SK-N-SH (cell line): ENCODE data around the gene TMEM115. TPM values are rescaled to one million over a fixed set of nuclear protein-coding genes. Genes with fewer than 3 reads are reported as not detected.

Experiments
- CTCF ChIA-PET: fragments of 300-600, 350-600 bp; formaldehyde crosslinking; extraction: SDS; loops from one replicate; lab custom pipeline; 2021; lab: Yijun Ruan, JAX
- POLR2A ChIA-PET: fragments of 350-600 bp; sonication (Branson Sonifier 250); formaldehyde crosslinking; extraction: SDS; loops from one replicate; lab custom pipeline; 2020; ENCODE audit warnings: antibody characterized with exemption, inconsistent platforms; lab: Yijun Ruan, JAX
- DNase-seq: peaks from one replicate; pipeline ENCODE4 v3.0.0; 2012
- H2AFZ ChIP-seq: fragments of 200-600 bp; sonication (generic); 2 replicates; pipeline ENCODE4 v1.8.1; 2016; ENCODE audit warnings: antibody characterized with exemption, mild to moderate bottlenecking, low read depth
- H3F3A ChIP-seq: fragments of 200-600 bp; sonication (generic); replicated peaks from 2 replicates; pipeline ENCODE3; 2016; ENCODE audit warnings: antibody characterized with exemption, mild to moderate bottlenecking; ENCODE audit not compliant: insufficient read depth
- H3K27ac ChIP-seq, 2 experiments: fragments of 200-500 bp in 1 of 2; fragments of 200-600 bp in 1 of 2; sonication (Bioruptor generic) in 1 of 2; sonication (generic), shearing (Covaris generic) in 1 of 2; 2 replicates each; pipeline versions ENCODE4 v1.5.1 to v1.6.1; 2014 to 2016; ENCODE audit warnings: low read depth in 2 of 2, inconsistent platforms in 1 of 2, low read length in 1 of 2, mild to moderate bottlenecking in 1 of 2, mixed read lengths in 1 of 2
- H3K27me3 ChIP-seq: fragments of 200-600 bp; sonication (generic), shearing (Covaris generic); 2 replicates; pipeline ENCODE4 v1.6.1; 2016; ENCODE audit warnings: mixed run types; ENCODE audit not compliant: insufficient read depth
- H3K36me3 ChIP-seq, 2 experiments: fragments of 200-500 bp in 1 of 2; fragments of 200-600 bp in 1 of 2; sonication (Bioruptor generic) in 1 of 2; sonication (generic) in 1 of 2; replicated peaks in 1 of 2; 2 replicates each; pipeline versions ENCODE3 to v1.5.1; 2014 to 2016; ENCODE audit warnings: low read length in 1 of 2, mild to moderate bottlenecking in 1 of 2; ENCODE audit not compliant: insufficient read depth in 2 of 2, control insufficient read depth in 1 of 2
- H3K4me1 ChIP-seq, 2 experiments: fragments of 200-500 bp in 1 of 2; fragments of 200-600 bp in 1 of 2; sonication (Bioruptor generic) in 1 of 2; sonication (generic), shearing (Covaris generic) in 1 of 2; 2 replicates each; pipeline versions ENCODE4 v1.5.1 to v1.6.1; 2014 to 2016; ENCODE audit warnings: low read depth in 1 of 2, low read length in 1 of 2, mixed run types in 1 of 2; ENCODE audit not compliant: insufficient read depth in 2 of 2, control insufficient read depth in 1 of 2
- H3K4me2 ChIP-seq: fragments of 200-600 bp; sonication (generic), shearing (Covaris generic); 2 replicates; pipeline ENCODE4 v1.6.1; 2017; ENCODE audit warnings: mixed run types
- H3K4me3 ChIP-seq, 2 experiments: fragments of 200-500 bp in 1 of 2; fragments of 200-600 bp in 1 of 2; sonication (Bioruptor generic) in 1 of 2; sonication (generic), shearing (Covaris generic) in 1 of 2; 2 replicates each; pipeline versions ENCODE4 v1.5.1 to v1.8.1; 2014 to 2016; ENCODE audit warnings: low read depth in 2 of 2, inconsistent platforms in 1 of 2, low read length in 1 of 2, mild to moderate bottlenecking in 1 of 2, mixed read lengths in 1 of 2, moderate library complexity in 1 of 2
- H3K79me2 ChIP-seq: fragments of 200-600 bp; sonication (generic); 2 replicates; pipeline ENCODE4 v1.8.1; 2017; ENCODE audit warnings: mild to moderate bottlenecking; ENCODE audit not compliant: insufficient read depth
- H3K9ac ChIP-seq: fragments of 200-600 bp; sonication (generic); 2 replicates; pipeline ENCODE4 v1.6.1; 2017; ENCODE audit warnings: mixed run types
- H3K9me2 ChIP-seq: fragments of 200-600 bp; sonication (generic); 2 replicates; pipeline ENCODE4 v1.6.1; 2017; ENCODE audit warnings: mixed run types
- H3K9me3 ChIP-seq: fragments of 200-600 bp; sonication (generic); 2 replicates; pipeline ENCODE4 v1.6.1; 2017; ENCODE audit warnings: mixed run types, mild to moderate bottlenecking, moderate library complexity
- H4K20me1 ChIP-seq: fragments of 200-600 bp; sonication (generic); 2 replicates; pipeline ENCODE4 v1.6.1; 2017; ENCODE audit warnings: mild to moderate bottlenecking, mixed run types; ENCODE audit not compliant: insufficient read depth
- CHD2 ChIP-seq: fragments of 150-350 bp; IDR thresholded peaks from 2 replicates; pipeline ENCODE4 v1.6.1; 2018; ENCODE audit warnings: low read length; ENCODE audit not compliant: partially characterized antibody
- EP300 ChIP-seq, 2 experiments: IDR thresholded peaks; 2 replicates each; pipeline versions ENCODE4 v1.4.0 to v1.6.1; 2012; ENCODE audit warnings: borderline replicate concordance in 1 of 2, low read depth in 1 of 2, low read length in 1 of 2
- EZH2phosphoT487 ChIP-seq: fragments of 200-600 bp; sonication (generic); IDR thresholded peaks from 2 replicates; pipeline ENCODE4 v1.6.1; 2017; ENCODE audit warnings: low read depth, mixed run types, mild to moderate bottlenecking, antibody characterized with exemption, moderate library complexity, borderline replicate concordance
- FOXJ3 ChIP-seq: sonication (generic); formaldehyde crosslinking; IDR thresholded peaks from 2 replicates; pipeline ENCODE4 v1.5.1; 2020; ENCODE audit warnings: mild to moderate bottlenecking, missing genetic modification reagents
- FOXM1 ChIP-seq: IDR thresholded peaks from 2 replicates; pipeline ENCODE4 v1.4.0; 2012; ENCODE audit warnings: low read depth, mild to moderate bottlenecking
- GATA2 ChIP-seq: sonication (generic); formaldehyde crosslinking; IDR thresholded peaks from 2 replicates; pipeline ENCODE4 v1.5.0; 2020; ENCODE audit warnings: mild to moderate bottlenecking, missing genetic modification reagents
- JUND ChIP-seq: IDR thresholded peaks from 2 replicates; pipeline ENCODE4 v1.4.0; 2012
- NRF1 ChIP-seq: IDR thresholded peaks from 2 replicates; pipeline ENCODE4 v1.6.1; 2012; ENCODE audit warnings: low read depth, mild to moderate bottlenecking, low read length
- PBX3 ChIP-seq: IDR thresholded peaks from 2 replicates; pipeline ENCODE4; 2012
- POLR2AphosphoS5 ChIP-seq: IDR thresholded peaks from 2 replicates; pipeline ENCODE4 v1.6.1; 2012; ENCODE audit warnings: low read depth, low read length
- RAD21 ChIP-seq: IDR thresholded peaks from 2 replicates; pipeline ENCODE4 v1.6.1; 2012; ENCODE audit warnings: mild to moderate bottlenecking, low read length
- RCOR1 ChIP-seq: fragments of 150-350 bp; IDR thresholded peaks from 2 replicates; pipeline ENCODE4 v1.6.1; 2017; ENCODE audit warnings: antibody characterized with exemption, low read length
- RXRA ChIP-seq: IDR thresholded peaks from 2 replicates; pipeline ENCODE4 v1.4.0; 2012; ENCODE audit warnings: low read depth, mild to moderate bottlenecking, borderline replicate concordance
- TAF1 ChIP-seq: IDR thresholded peaks from 2 replicates; pipeline ENCODE4 v1.6.1; 2012; ENCODE audit warnings: low read depth, mild to moderate bottlenecking, low read length, moderate library complexity, borderline replicate concordance
- TCF12 ChIP-seq: IDR thresholded peaks from 2 replicates; pipeline ENCODE4 v1.4.0; 2012
- USF1 ChIP-seq: IDR thresholded peaks from 2 replicates; pipeline ENCODE4 v1.4.0; 2012; ENCODE audit warnings: low read depth, borderline replicate concordance
- WGBS: methylation state at CpG from one replicate; pipeline ENCODE4 v1.1.6; 2017; ENCODE audit warnings: low lambda C conversion rate; 5-methylcytosine and 5-hydroxymethylcytosine counted together
- polyA plus RNA-seq, 3 experiments: library from polyadenylated mRNA; depleted of rRNA; stranded (reverse); fragments of >200 nt; gene quantifications; 2 replicates each; pipeline ENCODE4 v1.2.3, GENCODE V29; 2012
- TF ChIP-seq, protein P1 (sequence below): IDR thresholded peaks from 2 replicates; pipeline ENCODE4 v1.6.1; 2012; ENCODE audit warnings: mild to moderate bottlenecking, low read depth, low read length, moderate library complexity

TMEM115 gene
- polyA plus RNA-seq, 1 of the 3 experiments (the other 2 are of a cell fraction): 47.8 TPM

- Histone ChIP-seq H3K4me1 (peaks cover 0 to 30% of the 10 kb centered on the region in 2 experiments; a peak in 2 of 4 replicates), H3K4me2 (no peak overlapping the region), H3K27me3 (no peaks in the 10 kb centered on the region), H3K9me3 (no peaks in the 10 kb centered on the region), H3K9me2 (no peaks in the 10 kb centered on the region), H3F3A (peaks cover 26% of the 10 kb centered on the region), H3K79me2 (peaks cover 31% of the 10 kb centered on the region), H3K9ac (no peak overlapping the region), H2AFZ (no peak overlapping the region), H4K20me1 (no peaks in the 10 kb centered on the region), H3K36me3 (peaks cover under 1 to 26% of the 10 kb centered on the region in 2 experiments), H3K27ac (no peak overlapping the region), H3K4me3 (no peak overlapping the region)
- ChIA-PET POLR2A (interaction anchor here (1.7 kb wide), 1 partner anchor 33 kb away, joined by 6 read pairs; the partner anchor contains the start of gene IFRD2), CTCF (interaction anchor here (0.6 to 6.0 kb wide), 19 partner anchors 10 to 225 kb away, joined by 3 to 60 read pairs (median 4); partner anchors contain the start of genes HYAL1, HYAL3 and NAA80)
- TF ChIP-seq, protein P1, sequence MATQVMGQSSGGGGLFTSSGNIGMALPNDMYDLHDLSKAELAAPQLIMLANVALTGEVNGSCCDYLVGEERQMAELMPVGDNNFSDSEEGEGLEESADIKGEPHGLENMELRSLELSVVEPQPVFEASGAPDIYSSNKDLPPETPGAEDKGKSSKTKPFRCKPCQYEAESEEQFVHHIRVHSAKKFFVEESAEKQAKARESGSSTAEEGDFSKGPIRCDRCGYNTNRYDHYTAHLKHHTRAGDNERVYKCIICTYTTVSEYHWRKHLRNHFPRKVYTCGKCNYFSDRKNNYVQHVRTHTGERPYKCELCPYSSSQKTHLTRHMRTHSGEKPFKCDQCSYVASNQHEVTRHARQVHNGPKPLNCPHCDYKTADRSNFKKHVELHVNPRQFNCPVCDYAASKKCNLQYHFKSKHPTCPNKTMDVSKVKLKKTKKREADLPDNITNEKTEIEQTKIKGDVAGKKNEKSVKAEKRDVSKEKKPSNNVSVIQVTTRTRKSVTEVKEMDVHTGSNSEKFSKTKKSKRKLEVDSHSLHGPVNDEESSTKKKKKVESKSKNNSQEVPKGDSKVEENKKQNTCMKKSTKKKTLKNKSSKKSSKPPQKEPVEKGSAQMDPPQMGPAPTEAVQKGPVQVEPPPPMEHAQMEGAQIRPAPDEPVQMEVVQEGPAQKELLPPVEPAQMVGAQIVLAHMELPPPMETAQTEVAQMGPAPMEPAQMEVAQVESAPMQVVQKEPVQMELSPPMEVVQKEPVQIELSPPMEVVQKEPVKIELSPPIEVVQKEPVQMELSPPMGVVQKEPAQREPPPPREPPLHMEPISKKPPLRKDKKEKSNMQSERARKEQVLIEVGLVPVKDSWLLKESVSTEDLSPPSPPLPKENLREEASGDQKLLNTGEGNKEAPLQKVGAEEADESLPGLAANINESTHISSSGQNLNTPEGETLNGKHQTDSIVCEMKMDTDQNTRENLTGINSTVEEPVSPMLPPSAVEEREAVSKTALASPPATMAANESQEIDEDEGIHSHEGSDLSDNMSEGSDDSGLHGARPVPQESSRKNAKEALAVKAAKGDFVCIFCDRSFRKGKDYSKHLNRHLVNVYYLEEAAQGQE: no peak
- TF ChIP-seq TAF1 (no peak), RAD21 (no peak), FOXM1 (no peak), EZH2phosphoT487 (no peak), USF1 (no peak), GATA2 (CRISPR knock-in tag) (no peak), NRF1 (no peak), FOXJ3 (CRISPR knock-in tag) (no peak), RCOR1 (no peak), JUND (no peak), PBX3 (no peak), TCF12 (no peak), CHD2 (no peak), POLR2AphosphoS5 (no peak), RXRA (no peak), EP300 (IDR thresholded peaks at IDR 0.05; ENCODE audit: borderline replicate concordance in 1 of 2, low read depth in 1 of 2, low read length in 1 of 2) (no peak)
- no peak for DNase-seq
- 68% methylated on average over 2 of the region's 2 CpGs for WGBS
Observed at GRCh38 chr3:50325113-50325480, 34.2 kb downstream of the TMEM115 start.
